GM19438 (cell line): Measurements from ENCODE around the gene GJC1.
"Not testable (repeated sequence)": the region's sequence is repeated elsewhere in the genome, so short reads cannot be mapped to it uniquely, and the experiment has no call there.

Experiments used
- ATAC-seq: cut with Tn5 transposase; IDR thresholded peaks from one replicate; pipeline ENCODE4 v1.9.1; 2021; ENCODE audit warnings: low read depth; ENCODE audit not compliant: unreplicated experiment

The GJC1 gene

DNA sequence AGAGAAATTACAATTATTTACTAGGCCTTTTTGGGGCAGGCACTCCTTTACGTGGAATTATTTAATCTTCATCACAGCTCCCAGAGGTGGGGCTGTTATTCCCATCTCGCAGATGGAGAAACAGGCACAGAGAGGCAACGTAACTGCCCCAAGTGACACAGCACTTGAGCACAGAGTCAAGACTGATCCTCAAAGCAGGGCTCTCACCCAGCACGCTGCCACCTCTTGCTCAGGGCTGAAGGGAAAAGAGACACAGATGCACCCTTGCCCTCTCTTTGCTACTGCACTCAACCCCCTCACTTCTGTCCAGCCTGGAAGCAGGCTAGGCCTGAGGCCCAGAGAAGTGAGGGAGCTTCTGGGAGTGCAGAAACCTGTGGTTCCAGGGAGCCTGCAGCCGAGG, 66.9 kb downstream of the GJC1 start:
- no peak for ATAC-seq

DNA sequence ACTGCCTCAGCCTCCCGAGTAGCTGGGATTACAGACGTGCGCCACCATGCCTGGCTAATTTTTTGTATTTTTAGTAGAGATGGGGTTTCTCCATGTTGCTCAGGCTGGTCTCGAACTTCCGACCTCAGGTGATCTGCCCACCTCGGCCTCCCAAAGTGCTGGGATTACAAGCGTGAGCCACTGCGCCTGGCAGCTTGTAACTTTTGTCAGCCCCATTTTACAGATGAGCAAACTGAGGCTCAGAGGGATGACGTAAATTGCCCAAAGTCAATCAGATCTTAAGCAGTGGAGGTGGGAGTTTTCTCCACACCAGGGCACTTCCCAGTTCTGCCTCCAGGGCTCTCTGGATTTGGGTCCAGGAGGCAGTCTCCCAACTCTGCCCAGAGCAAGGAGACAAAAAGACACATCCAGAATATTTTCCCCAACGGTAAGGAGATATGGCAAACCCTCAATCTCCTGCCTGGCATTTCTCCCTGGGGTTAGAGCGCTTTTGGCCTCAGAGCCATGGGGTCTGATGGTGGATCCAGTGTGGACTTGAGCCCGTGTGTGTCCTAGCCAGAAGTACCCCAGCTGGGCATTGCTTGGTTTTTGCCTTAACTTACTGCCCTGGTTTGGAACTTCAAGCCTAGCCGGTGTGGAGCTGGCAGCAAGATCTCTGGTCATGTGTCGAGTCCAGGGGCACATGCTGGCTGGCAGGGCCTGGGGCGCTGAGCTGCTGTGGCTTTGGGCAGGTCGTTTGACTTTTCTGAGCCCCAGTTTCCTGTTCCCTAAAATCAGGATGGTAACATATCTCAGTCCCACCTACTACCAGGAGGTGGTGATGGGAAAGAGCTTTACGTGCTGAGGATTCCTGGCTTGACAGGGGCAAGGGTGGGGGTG, 67.9 kb downstream of the GJC1 start:
- ATAC-seq, result no peak

DNA sequence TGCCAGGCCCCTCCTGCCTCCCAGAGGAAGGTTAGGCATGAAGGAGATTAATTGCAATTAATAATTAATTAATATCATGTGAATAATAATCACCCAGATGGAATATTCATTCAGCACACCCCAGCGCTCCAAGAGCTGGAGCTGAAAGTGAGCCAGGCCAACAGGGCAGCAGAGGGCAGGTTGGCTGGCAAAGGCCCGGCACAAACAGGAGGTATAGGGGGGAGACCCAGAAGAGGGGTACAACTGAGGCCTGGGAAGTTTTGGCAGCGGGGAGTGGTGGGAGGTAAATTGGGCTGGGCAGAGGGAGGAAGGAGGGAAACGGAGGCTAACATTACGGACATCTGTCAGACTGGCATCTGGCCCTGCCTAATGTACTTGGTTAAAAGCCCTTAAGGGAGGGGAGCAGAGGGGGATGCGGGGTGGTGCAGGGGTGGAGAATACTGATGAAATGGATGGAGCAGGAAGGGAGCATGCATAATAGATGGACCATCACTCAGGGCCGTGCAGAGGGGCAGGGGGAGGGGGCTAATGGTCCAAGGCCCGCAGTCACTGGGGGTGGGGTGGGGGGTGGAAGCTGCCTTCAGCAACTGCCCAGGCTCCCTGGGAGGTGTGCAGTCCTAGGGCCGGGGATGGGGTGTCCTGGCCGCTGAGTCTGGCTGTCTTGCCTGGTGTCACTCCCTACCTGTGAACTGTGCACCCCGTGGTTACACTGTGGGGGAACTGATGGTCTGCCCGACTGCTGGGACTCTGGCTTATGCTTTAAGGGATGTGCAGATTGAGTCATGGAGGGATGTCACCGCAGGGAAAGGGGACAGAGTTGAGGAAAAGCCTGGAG, 69.4 kb downstream of the GJC1 start:
- ATAC-seq, result no peak

DNA sequence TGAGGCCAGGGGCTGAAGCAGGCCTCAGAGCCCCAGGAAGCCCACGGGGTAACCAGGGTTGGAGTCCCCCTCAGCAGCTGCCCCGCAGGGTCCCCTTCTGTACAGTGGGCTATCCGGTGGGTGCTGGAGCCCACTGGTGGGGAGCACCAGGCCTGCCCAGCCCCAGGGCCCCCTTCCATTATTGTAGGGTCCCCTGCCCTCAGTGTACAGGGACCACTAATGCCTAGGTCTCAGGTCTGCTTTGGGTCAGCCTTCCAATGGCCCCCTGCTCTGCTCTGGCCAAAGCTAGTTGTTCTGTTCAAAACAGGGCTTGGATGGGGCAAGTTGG, 70.2 kb downstream of the GJC1 start:
- ATAC-seq, result no peak

DNA sequence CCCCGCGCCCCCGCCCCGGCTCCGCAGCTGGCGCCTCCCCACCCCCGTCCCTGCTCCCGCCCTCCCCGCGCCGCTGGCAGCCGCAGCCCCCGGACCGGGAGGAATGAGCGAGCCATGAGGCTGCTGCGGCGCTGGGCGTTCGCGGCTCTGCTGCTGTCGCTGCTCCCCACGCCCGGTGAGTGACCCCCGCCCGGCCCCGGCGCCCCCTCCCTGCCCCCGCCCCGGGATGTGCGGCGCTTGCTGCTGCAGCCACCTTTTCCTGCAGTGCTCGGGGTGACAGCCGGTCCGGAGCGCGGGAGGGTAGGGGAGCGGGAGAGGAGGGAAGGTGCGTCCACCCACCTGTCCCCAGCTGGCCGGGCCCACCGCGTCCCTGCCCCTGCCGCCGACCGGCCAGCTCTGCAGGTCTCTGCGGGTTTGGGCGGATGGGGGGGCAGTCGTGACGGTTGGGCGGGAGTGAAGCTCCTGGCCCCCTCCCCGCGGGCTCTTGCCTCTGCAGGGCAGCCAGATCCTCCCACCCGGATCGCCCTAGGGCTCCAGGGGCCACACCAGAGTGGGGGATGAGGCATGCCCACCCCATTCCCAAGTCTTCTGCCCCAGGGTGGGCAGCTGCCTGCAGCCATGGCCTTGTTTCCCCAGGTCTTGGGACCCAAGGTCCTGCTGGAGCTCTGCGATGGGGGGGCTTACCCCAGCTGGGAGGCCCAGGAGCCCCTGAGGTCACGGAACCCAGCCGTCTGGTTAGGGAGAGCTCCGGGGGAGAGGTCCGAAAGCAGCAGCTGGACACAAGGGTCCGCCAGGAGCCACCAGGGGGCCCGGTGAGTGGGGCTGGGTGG, 70.8 kb downstream of the GJC1 start:
- no peak for ATAC-seq

DNA sequence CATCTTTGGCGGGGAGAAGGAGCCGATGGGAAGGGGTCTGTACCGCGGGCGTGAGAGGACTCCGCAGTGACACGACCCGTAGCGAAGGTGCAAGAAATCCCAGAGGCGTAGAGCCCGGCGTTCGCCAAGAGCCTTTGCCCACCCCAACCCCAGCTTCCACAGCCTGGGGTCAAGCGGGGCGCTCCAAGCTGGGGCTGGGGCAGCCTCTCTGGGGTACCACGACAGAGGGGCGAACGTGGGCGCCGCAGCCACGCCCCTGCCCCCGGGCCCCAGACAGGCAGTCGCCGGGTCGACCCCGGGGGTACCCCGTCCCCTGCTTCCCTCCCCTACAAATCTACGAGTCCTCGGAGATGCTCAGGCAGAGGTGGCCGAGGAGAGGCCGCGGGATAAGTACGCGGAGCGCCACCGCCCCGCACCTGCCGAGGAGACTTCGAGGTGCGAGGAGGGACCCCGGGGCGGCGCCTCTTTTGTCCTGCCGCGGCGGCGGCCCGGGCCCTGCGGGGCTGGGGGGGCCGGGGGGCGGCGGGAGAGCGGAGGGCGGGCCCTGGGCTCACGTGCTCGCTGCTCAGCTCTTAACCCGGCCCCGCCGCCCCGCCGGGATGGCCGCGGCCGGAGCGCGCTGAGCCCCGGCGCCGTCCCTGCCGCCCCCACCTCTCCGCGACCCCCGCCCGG, 71.5 kb downstream of the GJC1 start, which contains the start of gene ADAM11:
ADAM11 (plus strand) TSS at position 575 of the 672 bp plus-strand sequence. CDS start 212 bp downstream, outside the sequence.
- no peak for ATAC-seq

DNA sequence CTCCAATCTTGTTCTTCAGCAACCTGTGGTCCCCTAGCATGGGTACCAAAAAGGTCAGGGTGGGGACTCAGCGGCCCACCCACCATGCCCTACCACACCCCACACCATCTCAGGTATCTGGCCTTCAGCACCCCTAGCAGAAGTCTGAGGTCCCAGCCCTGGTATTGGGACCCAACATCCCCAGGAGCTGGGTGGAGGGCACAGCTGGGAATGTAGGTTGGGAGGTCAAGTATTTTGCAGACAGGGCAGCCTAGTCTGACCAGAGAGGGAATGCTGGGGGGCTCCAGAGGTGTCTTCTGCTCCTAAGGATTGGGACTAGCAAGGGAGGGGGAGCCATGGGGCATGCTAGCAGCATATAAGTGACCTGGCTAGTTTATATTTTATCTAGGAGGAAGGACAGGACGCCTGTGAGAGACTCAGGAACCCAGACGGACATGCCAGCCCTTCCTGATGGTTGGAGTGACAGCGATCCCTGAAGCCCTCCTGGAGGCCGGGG, 72.1 kb downstream of the GJC1 start:
- ATAC-seq, result no peak

DNA sequence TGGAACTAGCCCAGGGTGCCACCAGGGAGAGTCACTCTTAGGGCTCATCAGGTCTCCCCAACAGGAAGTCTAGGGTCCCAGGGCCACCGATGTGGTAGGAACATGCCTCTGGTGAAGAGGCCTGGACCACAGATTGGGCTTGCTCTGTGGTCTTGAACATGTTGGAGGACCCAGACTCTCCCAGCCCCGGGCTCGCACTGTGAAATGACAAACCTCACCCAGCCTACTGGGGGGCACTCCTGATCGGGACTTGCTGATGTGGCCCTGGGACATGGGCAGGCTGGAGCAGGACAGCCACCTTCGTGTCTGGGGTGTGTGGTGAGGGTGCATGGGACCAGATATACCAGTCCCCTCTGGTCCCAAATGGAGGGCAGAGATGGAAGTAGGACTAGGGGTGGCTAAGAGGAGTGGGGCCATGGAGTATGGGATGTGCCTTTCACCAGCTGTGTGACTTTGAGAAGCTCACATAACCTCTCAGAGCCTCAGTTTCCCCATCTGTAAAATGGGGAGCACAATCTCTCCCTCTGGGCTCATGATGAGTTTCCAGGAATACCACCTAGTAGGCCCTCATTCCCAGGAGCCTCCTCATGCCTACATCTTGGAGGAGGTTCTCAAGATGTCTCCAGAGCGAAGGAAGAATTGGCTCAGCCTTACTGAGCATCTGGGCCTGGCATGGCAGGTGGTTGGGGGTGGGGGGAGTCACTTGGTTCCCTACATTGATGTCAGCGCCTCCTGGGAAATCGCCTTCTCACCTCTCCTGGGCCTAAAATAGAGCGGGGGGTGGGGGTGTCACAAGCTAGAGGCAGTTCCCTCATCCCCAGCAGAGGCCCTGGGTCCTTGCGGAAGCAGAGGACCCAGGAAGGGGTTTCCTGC, 72.8 kb downstream of the GJC1 start:
- no peak for ATAC-seq

DNA sequence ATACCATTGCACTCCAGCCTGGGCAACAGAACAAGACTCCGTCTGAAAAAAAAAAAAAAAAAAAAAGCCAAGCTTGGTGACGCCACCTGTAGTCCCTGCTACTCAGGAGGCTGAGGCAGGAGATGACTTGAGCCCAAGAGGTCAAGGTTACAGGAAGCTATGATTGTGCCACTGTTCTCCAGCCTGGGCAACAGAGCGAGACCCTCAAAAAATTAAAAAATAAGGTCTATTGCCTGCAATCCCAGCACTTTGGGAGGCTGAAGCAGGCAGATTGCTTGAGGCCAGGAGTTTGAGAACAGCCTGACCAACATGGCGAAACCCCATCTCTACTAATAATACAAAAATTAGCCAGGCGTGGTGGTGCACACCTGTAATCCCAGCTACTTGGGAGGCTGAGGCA, 74.9 kb downstream of the GJC1 start:
- not testable (repeated sequence) for ATAC-seq

DNA sequence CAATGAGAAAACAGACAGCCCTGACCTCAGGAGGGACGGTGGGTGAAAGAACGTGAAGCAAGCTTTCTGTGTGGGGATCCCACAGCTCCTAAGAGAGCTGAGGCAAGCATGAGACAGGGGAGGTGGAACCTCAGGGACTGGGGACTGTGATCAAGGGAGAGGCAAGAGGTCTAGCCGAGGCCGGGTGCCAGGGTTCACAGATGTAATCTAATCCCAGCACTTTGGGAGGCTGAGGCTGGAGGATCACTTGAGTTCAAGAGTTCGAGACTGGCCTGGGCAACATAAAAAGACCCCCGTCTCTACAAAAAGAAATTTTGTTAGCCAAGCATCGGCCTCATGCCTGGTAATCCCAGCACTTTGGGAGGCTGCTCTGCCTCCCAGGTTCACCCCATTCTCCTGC, 75.8 kb downstream of the GJC1 start:
- no peak for ATAC-seq

DNA sequence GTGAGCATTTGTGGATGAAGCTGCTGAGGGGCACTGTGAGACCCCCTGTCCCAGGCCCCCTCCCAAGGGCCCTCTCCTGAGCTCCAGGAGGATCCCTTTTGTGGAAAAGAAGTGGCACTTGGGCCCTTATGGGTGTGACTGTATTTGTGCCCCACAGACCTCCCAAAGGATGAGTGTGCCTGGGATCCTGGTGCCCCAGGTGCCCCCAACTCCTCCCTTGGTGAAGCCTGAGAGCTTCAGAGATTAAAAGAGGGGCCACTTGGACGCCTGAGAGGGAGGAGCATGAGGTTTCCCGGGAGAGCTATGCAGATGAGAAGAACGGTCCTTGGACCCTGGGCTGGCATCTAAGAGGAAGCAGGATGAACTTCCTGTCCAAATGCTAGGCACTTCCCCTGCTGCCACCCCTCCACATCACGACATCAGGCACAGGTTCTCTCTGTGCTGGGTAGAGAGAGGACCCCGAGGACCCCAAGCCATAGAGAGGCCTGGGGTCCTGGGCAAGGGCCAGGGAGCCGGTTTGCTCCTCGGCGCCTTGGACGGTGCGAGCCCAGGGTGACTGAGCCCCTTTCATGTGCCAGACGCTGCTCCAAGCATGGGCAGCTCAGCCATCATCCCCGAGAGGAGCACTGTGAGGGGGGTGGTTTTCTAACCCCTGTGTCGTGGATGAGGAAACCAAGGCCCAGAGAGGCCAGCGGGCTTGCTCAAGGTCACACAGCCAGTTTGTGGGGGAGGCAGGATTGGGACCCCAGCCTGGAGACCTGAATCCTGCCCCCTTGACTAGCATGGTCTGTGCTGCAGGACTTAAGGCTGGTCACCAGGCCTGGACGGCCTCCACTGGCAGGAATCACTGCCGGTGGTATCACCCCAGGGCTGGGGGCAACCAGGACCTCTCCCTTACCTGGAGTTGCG, 76.9 kb downstream of the GJC1 start:
- ATAC-seq, result no peak

DNA sequence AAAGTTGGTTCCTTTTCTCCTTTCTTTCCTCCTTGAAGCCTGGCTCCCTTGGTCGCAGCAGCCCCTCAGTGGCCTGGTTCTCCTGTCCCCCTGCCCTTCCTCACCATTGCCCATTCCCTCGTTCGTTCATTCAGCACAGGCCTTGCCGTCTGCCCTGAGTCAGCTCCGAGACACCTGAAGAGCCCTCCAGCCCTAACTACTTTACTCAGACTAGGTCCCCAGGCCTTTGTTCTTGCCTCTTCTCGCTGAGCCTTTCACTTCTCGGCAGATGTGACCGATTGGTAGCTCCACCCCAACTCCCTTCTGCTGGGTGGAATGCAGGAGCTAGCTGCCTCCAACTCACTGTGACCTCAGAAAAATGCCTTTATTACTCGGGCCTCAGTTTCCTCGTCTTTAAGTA, 78.3 kb downstream of the GJC1 start:
- ATAC-seq, result no peak

DNA sequence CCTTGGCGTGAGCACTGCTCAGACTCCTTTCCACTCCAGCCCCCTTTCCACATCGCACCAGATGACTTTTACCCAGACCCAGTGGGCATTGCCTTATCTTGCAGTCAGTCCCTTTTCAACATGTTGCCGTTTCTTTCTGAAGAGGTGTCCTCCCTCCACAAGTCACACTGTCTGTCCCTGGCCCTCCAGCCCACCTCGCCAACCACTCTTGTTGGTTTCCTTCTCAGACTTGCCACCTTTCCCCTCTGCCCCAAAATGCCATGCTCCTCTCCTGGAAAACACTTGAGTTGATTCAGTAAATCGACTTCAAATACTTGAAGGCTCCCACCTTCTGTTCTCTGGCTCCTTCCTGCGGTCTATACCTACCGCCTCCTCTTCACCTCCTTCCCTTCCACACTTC, 78.8 kb downstream of the GJC1 start:
- no peak for ATAC-seq

DNA sequence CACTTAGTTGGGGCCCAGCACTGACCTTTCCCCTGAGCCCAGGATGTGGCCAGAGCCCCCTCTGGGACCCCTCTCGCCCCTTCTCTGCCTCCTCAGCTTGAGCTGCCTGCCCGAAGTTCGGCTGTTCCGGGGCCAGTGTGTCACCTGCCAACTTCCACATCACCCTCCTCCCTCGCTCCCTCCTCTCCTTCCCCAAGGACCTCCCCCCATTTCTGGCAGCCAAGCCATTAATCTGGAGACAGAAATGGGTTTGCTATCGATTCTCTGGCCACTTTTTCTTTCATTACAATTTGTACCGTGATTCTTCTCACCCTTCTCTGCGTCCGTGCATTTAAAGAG, 80.1 kb downstream of the GJC1 start:
- no peak for ATAC-seq

DNA sequence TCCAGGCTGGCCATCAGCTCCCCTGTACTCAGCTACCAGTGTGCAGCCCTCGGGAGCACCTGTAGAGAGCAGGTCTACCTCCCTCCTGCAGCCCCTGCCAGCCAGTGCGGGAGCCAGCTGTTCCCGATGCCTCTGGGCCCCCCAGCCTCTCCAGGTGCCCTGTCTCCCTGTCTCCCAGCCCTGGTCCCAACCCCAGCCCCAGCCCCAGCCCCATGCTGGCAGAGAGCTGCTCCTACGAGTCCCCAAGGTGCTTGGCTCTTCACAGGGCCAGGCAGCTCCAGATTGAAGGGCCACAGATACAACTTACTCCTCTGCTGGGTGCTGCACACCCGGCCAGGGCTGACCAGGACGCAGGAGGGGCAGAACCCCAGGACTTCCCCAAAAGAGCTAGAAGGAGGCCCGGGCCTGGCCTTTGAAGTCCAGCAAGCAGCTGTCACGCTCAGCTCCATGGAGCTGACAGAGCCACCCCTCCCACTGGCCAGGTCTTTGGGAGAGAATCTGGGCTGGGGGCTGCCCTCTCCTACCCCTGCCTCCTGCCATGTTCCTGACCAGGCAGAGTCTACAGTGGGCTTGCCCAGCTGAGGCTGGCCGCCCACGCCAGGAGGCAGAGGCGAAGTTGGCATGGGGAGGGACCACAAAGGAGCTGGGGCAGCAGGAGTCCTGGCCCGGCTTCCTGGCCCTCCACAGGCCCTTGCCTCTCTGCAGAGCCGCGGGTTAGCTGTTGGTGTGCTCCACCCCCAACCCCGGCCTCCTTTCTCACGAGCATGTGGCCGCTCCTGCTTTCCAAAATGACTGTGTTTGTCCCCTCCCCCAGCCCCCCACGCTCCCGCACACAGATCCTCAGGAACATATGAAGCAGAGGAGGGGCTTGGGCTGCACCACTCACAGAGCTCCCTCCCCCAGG, 80.8 kb downstream of the GJC1 start:
- ATAC-seq, result no peak
